ENCODE measurements around the gene CPNE1.
"Not testable (repeated sequence)": the region's sequence is repeated elsewhere in the genome, so short reads cannot be mapped to it uniquely, and the experiment has no call there.

Gene CPNE1

DNA sequence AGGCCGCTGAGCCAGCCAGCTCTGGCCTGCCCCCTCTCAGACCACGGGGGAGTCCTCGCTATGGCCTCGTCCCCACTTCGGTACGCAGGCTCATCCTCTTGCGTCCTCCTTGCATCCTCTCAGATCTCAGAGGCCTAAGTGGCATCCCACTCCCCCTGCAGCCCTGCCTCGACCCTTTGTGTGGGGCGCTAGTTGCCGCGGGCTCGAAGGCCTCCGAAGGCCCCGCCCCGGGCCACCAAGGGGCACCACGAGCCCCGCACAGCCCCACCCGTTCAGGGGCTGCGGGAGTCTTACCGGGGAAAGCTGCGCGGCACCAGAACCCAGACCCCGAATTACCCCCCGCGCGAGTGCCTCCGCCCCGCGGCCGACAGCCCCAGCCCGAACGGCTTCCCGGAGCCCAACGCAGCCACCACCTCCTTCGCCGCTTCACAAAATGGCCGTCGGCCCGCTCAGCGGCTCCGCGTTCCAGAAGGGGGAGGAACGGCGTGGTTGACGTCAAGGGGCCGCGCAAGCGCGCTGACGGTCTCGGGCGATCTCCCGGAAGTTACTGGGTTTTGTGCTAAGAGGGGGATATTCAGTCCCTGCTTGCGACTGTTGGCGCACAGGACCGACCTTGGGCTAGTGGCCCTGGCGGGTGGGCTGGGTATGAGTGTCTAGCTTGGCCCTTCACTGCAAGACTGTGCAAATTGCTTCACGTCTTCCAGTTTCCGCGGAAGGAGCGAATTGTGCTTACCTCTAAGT is at the start of gene CPNE1, which contains the start of gene RBM12:
CPNE1 (minus strand) TSS at position 435 of the 741 bp plus-strand sequence. CDS start 31,977 bp downstream, outside the sequence.
RBM12 (minus strand) TSS at position 435 of the 741 bp plus-strand sequence. CDS start 9,578 bp downstream, outside the sequence.
- Histone ChIP-seq H3K9me3 (ENCODE audit: insufficient read depth, low read depth, low read length) (no peaks in the 10 kb centered on the region), H2AFZ (ENCODE audit: low read length) (peak within 1 kb of the TSS; percentile 98), H3F3A (ENCODE audit: low read depth) (no peaks in the 10 kb centered on the region), H4K20me1 (ENCODE audit: insufficient read depth, low read length, poor library complexity, severe bottlenecking) (peaks cover 48% of the 10 kb centered on the region), H3K79me2 (ENCODE audit: insufficient read depth, low read length) (peaks cover 52% of the 10 kb centered on the region), H3K4me1 (ENCODE audit: insufficient read depth, low read length, poor library complexity, severe bottlenecking) (peaks cover 35% of the 10 kb centered on the region), H3K36me3 (ENCODE audit: insufficient read depth, low read length) (no peaks in the 10 kb centered on the region; the same call in 1 of the 2 replicates), H3K9me2 (replicated peaks; ENCODE audit: low read depth, low read length) (no peaks in the 10 kb centered on the region), H3K27me3 (ENCODE audit: insufficient read depth, low read length, poor library complexity, severe bottlenecking) (no peaks in the 10 kb centered on the region), H3K4me2 (ENCODE audit: low read depth, low read length, poor library complexity, severe bottlenecking) (peak within 1 kb of the TSS; percentile 98), H3K9ac (ENCODE audit: low read depth, low read length, poor library complexity, severe bottlenecking) (peak within 1 kb of the TSS; percentile 98), H3K4me3 (ENCODE audit: low read length, poor library complexity, severe bottlenecking) (peak within 1 kb of the TSS; percentile 98)
- TF ChIP-seq, protein P1, sequence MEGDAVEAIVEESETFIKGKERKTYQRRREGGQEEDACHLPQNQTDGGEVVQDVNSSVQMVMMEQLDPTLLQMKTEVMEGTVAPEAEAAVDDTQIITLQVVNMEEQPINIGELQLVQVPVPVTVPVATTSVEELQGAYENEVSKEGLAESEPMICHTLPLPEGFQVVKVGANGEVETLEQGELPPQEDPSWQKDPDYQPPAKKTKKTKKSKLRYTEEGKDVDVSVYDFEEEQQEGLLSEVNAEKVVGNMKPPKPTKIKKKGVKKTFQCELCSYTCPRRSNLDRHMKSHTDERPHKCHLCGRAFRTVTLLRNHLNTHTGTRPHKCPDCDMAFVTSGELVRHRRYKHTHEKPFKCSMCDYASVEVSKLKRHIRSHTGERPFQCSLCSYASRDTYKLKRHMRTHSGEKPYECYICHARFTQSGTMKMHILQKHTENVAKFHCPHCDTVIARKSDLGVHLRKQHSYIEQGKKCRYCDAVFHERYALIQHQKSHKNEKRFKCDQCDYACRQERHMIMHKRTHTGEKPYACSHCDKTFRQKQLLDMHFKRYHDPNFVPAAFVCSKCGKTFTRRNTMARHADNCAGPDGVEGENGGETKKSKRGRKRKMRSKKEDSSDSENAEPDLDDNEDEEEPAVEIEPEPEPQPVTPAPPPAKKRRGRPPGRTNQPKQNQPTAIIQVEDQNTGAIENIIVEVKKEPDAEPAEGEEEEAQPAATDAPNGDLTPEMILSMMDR (conservative IDR thresholded peaks at IDR 0.05; ENCODE audit: low read length): no peak
- no peak for TF ChIP-seq EZH2phosphoT487 (IDR thresholded peaks at IDR 0.05; ENCODE audit: borderline replicate concordance)

DNA sequence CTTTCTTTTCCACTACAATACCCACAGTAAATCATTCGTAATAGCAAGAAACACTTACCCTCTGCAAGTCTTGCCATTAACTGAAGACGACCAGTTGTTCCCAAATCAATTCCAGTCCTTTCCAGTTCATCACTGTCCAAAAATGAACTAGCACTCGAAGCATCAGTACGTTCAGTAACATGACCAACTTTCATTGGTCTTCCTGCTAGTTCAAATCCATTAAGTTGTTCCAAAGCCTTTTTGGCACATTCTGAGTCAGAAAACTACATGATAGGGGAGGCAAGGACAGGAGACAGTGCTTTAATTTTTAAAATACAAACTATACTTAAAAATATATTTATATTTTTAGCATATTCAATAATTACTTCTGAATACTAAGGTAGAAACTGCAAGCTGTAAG is 49.4 kb upstream of the CPNE1 start:
- Histone ChIP-seq H3K27me3 (ENCODE audit: insufficient read depth, low read length, poor library complexity, severe bottlenecking) (no peaks in the 10 kb centered on the region), H2AFZ (ENCODE audit: low read length) (no peak overlapping the region), H3K4me1 (ENCODE audit: insufficient read depth, low read length, poor library complexity, severe bottlenecking) (no peaks in the 10 kb centered on the region), H3K9me3 (ENCODE audit: insufficient read depth, low read depth, low read length) (no peaks in the 10 kb centered on the region), H3K36me3 (ENCODE audit: insufficient read depth, low read length) (peaks cover 98% of the 10 kb centered on the region), H3K4me3 (ENCODE audit: low read length, poor library complexity, severe bottlenecking) (no peak overlapping the region), H3K4me2 (ENCODE audit: low read depth, low read length, poor library complexity, severe bottlenecking) (no peak overlapping the region), H3K79me2 (ENCODE audit: insufficient read depth, low read length) (peaks cover 93% of the 10 kb centered on the region), H3K9me2 (replicated peaks; ENCODE audit: low read depth, low read length) (no peaks in the 10 kb centered on the region), H3F3A (ENCODE audit: low read depth) (peaks cover 6% of the 10 kb centered on the region; the same call in 1 of the 2 replicates), H3K9ac (ENCODE audit: low read depth, low read length, poor library complexity, severe bottlenecking) (no peak overlapping the region), H4K20me1 (ENCODE audit: insufficient read depth, low read length, poor library complexity, severe bottlenecking) (peaks cover 98% of the 10 kb centered on the region)
- no peak for TF ChIP-seq EZH2phosphoT487 (IDR thresholded peaks at IDR 0.05; ENCODE audit: borderline replicate concordance)
- TF ChIP-seq, protein P1 (conservative IDR thresholded peaks at IDR 0.05; ENCODE audit: low read length): no peak

DNA sequence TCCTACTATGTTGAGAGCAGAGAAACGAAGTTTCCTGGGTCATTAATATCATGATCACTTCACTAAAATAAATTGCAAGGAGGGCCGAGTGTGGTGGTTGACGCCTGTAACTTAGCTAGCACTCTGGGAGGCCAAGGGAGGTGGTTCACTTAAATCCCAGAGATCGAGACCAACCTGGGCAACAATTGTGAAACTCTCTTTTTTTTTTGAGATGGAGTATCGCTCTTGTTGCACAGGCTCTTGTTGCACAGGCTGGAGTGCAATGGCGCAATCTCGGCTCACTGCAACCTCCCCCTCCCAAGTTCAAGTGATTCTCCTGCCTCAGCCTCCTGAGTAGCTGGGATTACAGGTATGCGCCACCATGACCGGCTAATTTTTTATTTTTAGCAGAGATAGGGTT is 48.4 kb upstream of the CPNE1 start:
- H3K9me2 ChIP-seq (replicated peaks; ENCODE audit: low read depth, low read length): not testable (repeated sequence)

More for the DNA sequence above, 48.4 kb upstream of the CPNE1 start:
- H2AFZ ChIP-seq (ENCODE audit: low read length); H3K4me2 ChIP-seq (ENCODE audit: low read depth, low read length, poor library complexity, severe bottlenecking); H3K27me3 ChIP-seq (ENCODE audit: insufficient read depth, low read length, poor library complexity, severe bottlenecking); H3F3A ChIP-seq (ENCODE audit: low read depth); H3K9ac ChIP-seq (ENCODE audit: low read depth, low read length, poor library complexity, severe bottlenecking); H3K4me3 ChIP-seq (ENCODE audit: low read length, poor library complexity, severe bottlenecking); H3K4me1 ChIP-seq (ENCODE audit: insufficient read depth, low read length, poor library complexity, severe bottlenecking); H3K9me3 ChIP-seq (ENCODE audit: insufficient read depth, low read depth, low read length): not testable (repeated sequence)
- peaks cover 98% of the 10 kb centered on the region for H3K36me3 ChIP-seq (ENCODE audit: insufficient read depth, low read length)
- H3K79me2 ChIP-seq (ENCODE audit: insufficient read depth, low read length): peaks cover 92% of the 10 kb centered on the region
- peaks cover 98% of the 10 kb centered on the region for H4K20me1 ChIP-seq (ENCODE audit: insufficient read depth, low read length, poor library complexity, severe bottlenecking)
